ENCODE results near the gene MAPRE2.

DNA sequence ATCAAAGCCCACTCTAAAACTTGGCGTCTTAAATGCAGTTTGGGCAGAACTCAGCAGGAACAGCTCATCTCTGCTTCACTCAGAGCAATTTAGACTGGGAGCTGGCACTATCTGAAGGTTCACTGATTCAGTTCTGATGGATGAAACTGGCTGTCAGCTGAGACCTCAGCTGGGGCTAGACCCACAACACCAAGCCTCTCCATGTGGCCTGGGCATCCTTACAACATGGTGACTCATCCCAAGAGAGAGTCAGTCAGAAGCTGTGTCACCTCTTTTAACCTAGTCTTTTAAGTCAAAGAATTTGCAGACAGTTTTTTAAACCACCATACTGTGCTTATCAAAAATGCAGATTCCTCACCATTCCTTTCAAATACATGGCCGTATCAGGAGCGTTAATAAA, 137.0 kb downstream of the MAPRE2 start:
- TF ChIP-seq, protein P1, sequence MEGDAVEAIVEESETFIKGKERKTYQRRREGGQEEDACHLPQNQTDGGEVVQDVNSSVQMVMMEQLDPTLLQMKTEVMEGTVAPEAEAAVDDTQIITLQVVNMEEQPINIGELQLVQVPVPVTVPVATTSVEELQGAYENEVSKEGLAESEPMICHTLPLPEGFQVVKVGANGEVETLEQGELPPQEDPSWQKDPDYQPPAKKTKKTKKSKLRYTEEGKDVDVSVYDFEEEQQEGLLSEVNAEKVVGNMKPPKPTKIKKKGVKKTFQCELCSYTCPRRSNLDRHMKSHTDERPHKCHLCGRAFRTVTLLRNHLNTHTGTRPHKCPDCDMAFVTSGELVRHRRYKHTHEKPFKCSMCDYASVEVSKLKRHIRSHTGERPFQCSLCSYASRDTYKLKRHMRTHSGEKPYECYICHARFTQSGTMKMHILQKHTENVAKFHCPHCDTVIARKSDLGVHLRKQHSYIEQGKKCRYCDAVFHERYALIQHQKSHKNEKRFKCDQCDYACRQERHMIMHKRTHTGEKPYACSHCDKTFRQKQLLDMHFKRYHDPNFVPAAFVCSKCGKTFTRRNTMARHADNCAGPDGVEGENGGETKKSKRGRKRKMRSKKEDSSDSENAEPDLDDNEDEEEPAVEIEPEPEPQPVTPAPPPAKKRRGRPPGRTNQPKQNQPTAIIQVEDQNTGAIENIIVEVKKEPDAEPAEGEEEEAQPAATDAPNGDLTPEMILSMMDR (IDR thresholded peaks at IDR 0.05; ENCODE audit: low read length), result no peak
- TF ChIP-seq EZH2 (IDR thresholded peaks at IDR 0.05; ENCODE audit: borderline replicate concordance, low read length), result no peak

Measured in OCI-LY1 (cell line).